Skin of body (tissue), 2 donors: ENCODE measurements around the gene VWF. TPM values are rescaled to one million over a fixed set of nuclear protein-coding genes. Genes with fewer than 3 reads are reported as not detected.

ENCODE experiments used
- DNase-seq: peaks from one replicate; lab custom pipeline; 2025; lab: John Stamatoyannopoulos, UW
- total RNA-seq: library from RNA; depleted of rRNA; stranded (reverse); fragments of >200 nt; gene quantifications from one replicate; pipeline ENCODE4 v1.2.3, GENCODE V29; 2014

VWF gene
- total RNA-seq, 1 donor from 2014 or later, result 51.8 TPM

GRCh38 chr12:6078398-6079096, 45.9 kb downstream of the VWF start:
- no peak for DNase-seq

GRCh38 chr12:6077692-6078083, 46.8 kb downstream of the VWF start:
- DNase-seq, result no peak

- no peak for DNase-seq
Observed at GRCh38 chr12:6076776-6077691, 47.4 kb downstream of the VWF start.

- DNase-seq, result no peak
Observed at GRCh38 chr12:6076346-6076745, 48.1 kb downstream of the VWF start.

GRCh38 chr12:6074979-6075585, 49.4 kb downstream of the VWF start:
- DNase-seq, result no peak

- no peak for DNase-seq
Observed at GRCh38 chr12:6074427-6074826, 50.0 kb downstream of the VWF start.

- DNase-seq, result no peak
Observed at GRCh38 chr12:6073426-6073825, 51.0 kb downstream of the VWF start.

- DNase-seq, result no peak
Observed at GRCh38 chr12:6072302-6072752, 52.1 kb downstream of the VWF start.

GRCh38 chr12:6071589-6071988, 52.9 kb downstream of the VWF start:
- no peak for DNase-seq

GRCh38 chr12:6070472-6071257, 53.8 kb downstream of the VWF start:
- DNase-seq, result no peak

GRCh38 chr12:6069437-6070093, 54.9 kb downstream of the VWF start:
- no peak for DNase-seq

- DNase-seq, result peak; percentile 23
Observed at GRCh38 chr12:6068227-6068626, 56.2 kb downstream of the VWF start.

- DNase-seq, result no peak
Observed at GRCh38 chr12:6067152-6067916, 57.1 kb downstream of the VWF start.

- no peak for DNase-seq
Observed at GRCh38 chr12:6066651-6067050, 57.8 kb downstream of the VWF start.

- no peak for DNase-seq
Observed at GRCh38 chr12:6065863-6066199, 58.6 kb downstream of the VWF start.

- DNase-seq, result no peak
Observed at GRCh38 chr12:6065131-6065862, 59.2 kb downstream of the VWF start.

- DNase-seq, result no peak
Observed at GRCh38 chr12:6062757-6063735, 61.4 kb downstream of the VWF start.

GRCh38 chr12:6062395-6062756, 62.1 kb downstream of the VWF start:
- no peak for DNase-seq
